ENCODE measurements around the gene IL1RL1. TPM values are rescaled to one million over a fixed set of nuclear protein-coding genes. Genes with fewer than 3 reads are reported as not detected.

IL1RL1 gene
- polyA plus RNA-seq, 1 donor = 0.46 TPM

DNA sequence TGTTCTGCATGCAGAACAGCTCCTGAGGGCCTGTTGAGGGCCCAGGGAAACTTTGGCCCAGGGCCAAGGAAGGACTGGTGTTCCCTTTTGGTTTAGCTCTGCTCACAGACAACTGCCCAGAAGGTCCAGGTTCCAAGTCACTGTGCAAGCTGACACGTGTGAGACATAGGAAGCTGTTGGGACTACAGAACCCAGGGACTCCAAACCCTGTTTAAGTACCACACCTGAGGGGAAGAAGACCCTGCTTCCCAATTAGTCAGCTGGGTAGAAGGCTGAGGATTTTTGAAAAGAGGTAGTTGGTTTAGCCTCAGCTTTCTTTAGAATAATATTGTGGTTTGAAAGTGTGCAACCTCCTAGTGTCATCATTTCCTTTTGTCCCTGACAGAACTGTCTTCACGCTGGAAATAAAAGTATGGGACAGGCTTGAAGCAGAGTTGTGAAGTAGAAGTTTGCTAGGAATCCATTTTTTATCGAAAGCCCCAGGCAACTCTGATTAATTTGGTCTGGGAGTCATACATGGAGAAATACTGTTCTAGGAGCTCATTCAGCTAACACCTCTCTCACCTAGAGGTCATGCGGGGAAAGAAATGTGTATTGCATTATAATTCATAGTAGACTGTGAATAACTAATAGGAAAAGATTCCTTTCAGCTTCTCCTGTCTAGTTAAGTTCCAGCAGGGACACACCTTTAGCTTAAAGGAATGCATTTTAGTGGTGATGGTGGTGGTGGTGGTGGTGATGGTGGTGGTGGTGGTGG is 19.9 kb upstream of the IL1RL1 start:
- no peak overlapping the region for H3K4me3 ChIP-seq (ENCODE audit: low read length)
- WGBS (ENCODE audit: insufficient coverage, low lambda C conversion rate) = 100% methylated on average over 1 of the region's 4 CpGs
- H3K36me3 ChIP-seq (ENCODE audit: control insufficient read depth, insufficient read depth, low read length) = no peaks in the 10 kb centered on the region
- no peak for DNase-seq
- peaks cover 5% of the 10 kb centered on the region for H3K27me3 ChIP-seq (ENCODE audit: control insufficient read depth, insufficient read depth, low read length)
- no peaks in the 10 kb centered on the region for H3K4me1 ChIP-seq (ENCODE audit: control insufficient read depth, insufficient read depth, low read length)
- no peaks in the 10 kb centered on the region for H3K9me3 ChIP-seq (ENCODE audit: control insufficient read depth, low read depth, low read length)
- no peak overlapping the region for H3K27ac ChIP-seq (ENCODE audit: low read length)

DNA sequence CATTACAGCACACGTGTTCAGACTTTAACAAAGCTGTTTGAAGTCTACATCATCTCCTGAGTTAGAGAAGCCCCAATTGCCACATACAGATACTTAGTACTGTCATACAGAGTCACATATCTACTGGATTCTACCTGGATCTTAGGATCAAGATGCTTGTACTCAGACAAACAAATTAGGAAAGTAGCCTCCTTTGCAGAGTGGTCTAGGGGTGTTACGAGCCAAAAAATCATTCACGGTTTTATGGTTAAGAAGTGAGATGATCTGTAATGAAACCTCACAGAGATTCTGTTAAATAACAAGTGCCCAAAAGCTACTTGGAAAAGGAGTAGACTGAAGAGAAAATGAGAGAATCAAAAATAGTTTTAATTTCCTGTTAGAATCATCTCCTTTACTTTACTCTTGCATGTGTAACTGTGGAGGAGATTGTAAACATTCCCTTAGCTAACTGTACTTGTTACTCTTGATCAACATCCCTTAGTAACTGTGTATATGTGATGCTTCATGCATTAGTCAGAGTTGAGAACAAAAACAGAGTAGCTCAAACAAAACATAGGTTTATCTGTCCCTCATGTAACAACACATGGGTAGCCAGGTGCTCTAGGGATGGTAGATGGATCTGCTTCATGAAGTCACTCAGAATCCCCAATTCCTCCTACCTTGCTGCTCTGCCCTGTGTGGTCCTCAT is 16.4 kb upstream of the IL1RL1 start:
- no peaks in the 10 kb centered on the region for H3K4me1 ChIP-seq (ENCODE audit: control insufficient read depth, insufficient read depth, low read length)
- H3K27me3 ChIP-seq (ENCODE audit: control insufficient read depth, insufficient read depth, low read length) = peaks cover 5% of the 10 kb centered on the region
- H3K36me3 ChIP-seq (ENCODE audit: control insufficient read depth, insufficient read depth, low read length) = no peaks in the 10 kb centered on the region
- H3K27ac ChIP-seq (ENCODE audit: low read length) = no peak overlapping the region
- no peak overlapping the region for H3K4me3 ChIP-seq (ENCODE audit: low read length)
- WGBS (ENCODE audit: insufficient coverage, low lambda C conversion rate) = 78% methylated on average over 2 of the region's 3 CpGs
- DNase-seq = no peak
- H3K9me3 ChIP-seq (ENCODE audit: control insufficient read depth, low read depth, low read length) = no peaks in the 10 kb centered on the region

DNA sequence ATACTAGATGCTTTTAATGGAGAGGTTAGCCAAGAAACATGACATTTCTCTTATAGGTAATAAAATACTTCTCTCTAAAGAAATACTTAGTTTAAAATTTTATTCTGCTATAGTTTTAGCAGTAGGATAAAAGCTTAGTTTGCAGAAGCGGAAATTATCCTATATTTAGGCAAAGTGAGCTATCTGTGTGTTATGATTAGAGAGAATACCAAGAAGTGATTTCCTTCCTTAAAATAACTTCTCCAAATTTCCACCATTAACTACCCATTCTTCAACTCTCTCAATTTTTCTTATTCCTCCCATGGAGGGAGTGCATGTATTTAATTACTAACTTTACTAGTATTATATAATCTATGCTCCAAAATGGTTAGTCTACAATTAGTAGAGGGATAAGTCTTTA is 15.8 kb upstream of the IL1RL1 start:
- Histone ChIP-seq H3K4me1 (ENCODE audit: control insufficient read depth, insufficient read depth, low read length) (no peaks in the 10 kb centered on the region), H3K27me3 (ENCODE audit: control insufficient read depth, insufficient read depth, low read length) (peaks cover 5% of the 10 kb centered on the region), H3K27ac (ENCODE audit: low read length) (no peak overlapping the region), H3K4me3 (ENCODE audit: low read length) (no peak overlapping the region), H3K36me3 (ENCODE audit: control insufficient read depth, insufficient read depth, low read length) (no peaks in the 10 kb centered on the region), H3K9me3 (ENCODE audit: control insufficient read depth, low read depth, low read length) (no peaks in the 10 kb centered on the region)
- WGBS (ENCODE audit: insufficient coverage, low lambda C conversion rate) = 100% methylated on average over 1 of the region's 1 CpG
- no peak for DNase-seq

DNA sequence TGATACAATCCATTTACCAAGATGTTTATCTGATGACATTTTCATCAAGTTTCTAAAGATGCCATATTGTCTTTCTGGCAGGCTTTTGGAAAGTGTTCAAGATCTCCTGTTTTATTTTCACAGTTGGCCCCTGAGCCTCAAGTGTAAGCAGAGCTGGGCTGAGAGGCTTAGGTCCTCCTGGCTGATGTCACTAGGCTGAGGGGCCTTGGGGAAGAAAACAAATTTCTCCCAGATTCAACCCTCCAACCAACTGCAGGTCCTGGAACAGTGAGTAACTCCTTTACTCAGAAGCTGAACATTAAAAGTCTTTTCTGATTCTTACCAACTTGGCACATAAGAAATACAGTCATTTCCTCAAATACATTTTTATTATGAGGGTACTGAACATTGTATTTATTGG is 14.9 kb upstream of the IL1RL1 start:
- peaks cover 5% of the 10 kb centered on the region for H3K27me3 ChIP-seq (ENCODE audit: control insufficient read depth, insufficient read depth, low read length)
- H3K4me3 ChIP-seq (ENCODE audit: low read length) = no peak overlapping the region
- no peaks in the 10 kb centered on the region for H3K9me3 ChIP-seq (ENCODE audit: control insufficient read depth, low read depth, low read length)
- no peaks in the 10 kb centered on the region for H3K4me1 ChIP-seq (ENCODE audit: control insufficient read depth, insufficient read depth, low read length)
- H3K36me3 ChIP-seq (ENCODE audit: control insufficient read depth, insufficient read depth, low read length) = no peaks in the 10 kb centered on the region
- no peak overlapping the region for H3K27ac ChIP-seq (ENCODE audit: low read length)
- DNase-seq = no peak

DNA sequence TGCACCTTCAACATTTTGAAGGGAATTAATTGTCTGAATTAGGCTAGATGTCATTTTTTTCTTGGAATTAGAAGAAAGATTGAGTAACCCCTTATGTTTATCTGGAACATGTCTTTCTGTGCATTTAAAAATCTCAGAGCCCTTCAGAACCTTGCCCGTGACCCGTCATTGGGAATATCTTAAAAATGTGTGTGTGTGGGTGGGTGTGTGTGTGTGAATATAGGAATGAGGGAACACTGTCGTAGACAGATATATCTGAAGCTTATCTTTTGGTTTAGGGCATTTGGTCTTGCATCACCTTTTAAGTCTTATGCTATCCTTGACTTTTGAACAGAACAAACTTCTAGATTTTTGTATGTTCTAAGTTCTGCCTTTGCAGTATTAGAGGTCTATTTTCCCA is 13.5 kb upstream of the IL1RL1 start:
- Histone ChIP-seq H3K9me3 (ENCODE audit: control insufficient read depth, low read depth, low read length) (no peaks in the 10 kb centered on the region), H3K27ac (ENCODE audit: low read length) (no peak overlapping the region), H3K36me3 (ENCODE audit: control insufficient read depth, insufficient read depth, low read length) (no peaks in the 10 kb centered on the region), H3K27me3 (ENCODE audit: control insufficient read depth, insufficient read depth, low read length) (peaks cover 4% of the 10 kb centered on the region), H3K4me1 (ENCODE audit: control insufficient read depth, insufficient read depth, low read length) (no peaks in the 10 kb centered on the region), H3K4me3 (ENCODE audit: low read length) (no peak overlapping the region)
- DNase-seq = no peak
- WGBS (ENCODE audit: insufficient coverage, low lambda C conversion rate) = no CpG with 5 or more reads among the region's 3 CpGs

DNA sequence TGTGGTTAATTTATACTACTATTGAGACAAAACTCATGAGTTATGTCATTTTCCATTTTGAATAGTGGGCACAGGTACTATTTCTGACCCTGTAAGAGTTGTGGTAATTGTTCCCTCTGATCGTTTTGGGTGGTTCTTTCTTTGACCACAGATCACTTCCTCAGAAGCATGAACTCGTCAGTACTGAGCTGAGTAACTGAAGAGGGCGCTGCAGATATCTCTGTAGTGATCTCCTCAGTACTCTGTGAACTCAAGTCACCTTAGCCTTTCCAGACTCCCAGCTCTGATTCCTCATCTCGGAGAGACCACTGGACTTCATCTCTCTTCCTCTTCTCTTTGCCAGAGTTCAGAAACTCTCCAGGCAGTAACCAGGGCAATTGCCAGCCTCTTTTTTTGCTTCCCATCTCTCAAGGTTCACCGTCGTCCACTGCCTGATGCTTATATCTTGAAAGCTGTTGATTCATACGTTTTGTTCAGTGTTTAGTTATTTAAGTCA is 9.4 kb upstream of the IL1RL1 start:
- peak; percentile 15 to 19 for DNase-seq
- no peaks in the 10 kb centered on the region for H3K36me3 ChIP-seq (ENCODE audit: control insufficient read depth, insufficient read depth, low read length)
- no peak overlapping the region for H3K27ac ChIP-seq (ENCODE audit: low read length)
- H3K9me3 ChIP-seq (ENCODE audit: control insufficient read depth, low read depth, low read length) = no peaks in the 10 kb centered on the region
- H3K27me3 ChIP-seq (ENCODE audit: control insufficient read depth, insufficient read depth, low read length) = no peaks in the 10 kb centered on the region
- H3K4me3 ChIP-seq (ENCODE audit: low read length) = no peak overlapping the region
- no peaks in the 10 kb centered on the region for H3K4me1 ChIP-seq (ENCODE audit: control insufficient read depth, insufficient read depth, low read length)
- 68% methylated on average over 3 of the region's 7 CpGs for WGBS (ENCODE audit: insufficient coverage, low lambda C conversion rate)

DNA sequence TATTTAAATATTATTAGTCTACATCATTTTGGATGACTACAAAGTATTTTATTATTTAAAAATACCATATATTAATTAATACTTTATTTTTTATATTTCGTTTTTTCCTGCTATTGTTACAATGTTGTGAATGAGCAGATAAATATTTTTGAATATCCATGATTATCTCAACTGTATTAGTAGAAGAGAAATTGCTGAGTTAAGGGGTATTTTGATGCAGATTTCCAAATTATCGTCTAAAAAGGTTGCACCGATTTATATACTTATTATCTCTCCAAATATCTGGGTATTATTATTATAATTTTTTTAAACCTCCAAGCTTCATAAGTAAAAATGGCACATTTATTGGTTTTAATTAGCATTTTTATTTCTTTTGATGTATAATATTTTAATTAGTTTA is 8.9 kb upstream of the IL1RL1 start:
- Histone ChIP-seq H3K27me3 (ENCODE audit: control insufficient read depth, insufficient read depth, low read length) (no peaks in the 10 kb centered on the region), H3K36me3 (ENCODE audit: control insufficient read depth, insufficient read depth, low read length) (no peaks in the 10 kb centered on the region), H3K9me3 (ENCODE audit: control insufficient read depth, low read depth, low read length) (no peaks in the 10 kb centered on the region), H3K4me3 (ENCODE audit: low read length) (no peak overlapping the region), H3K4me1 (ENCODE audit: control insufficient read depth, insufficient read depth, low read length) (no peaks in the 10 kb centered on the region), H3K27ac (ENCODE audit: low read length) (no peak overlapping the region)
- 91% methylated on average over 3 of the region's 3 CpGs for WGBS (ENCODE audit: insufficient coverage, low lambda C conversion rate)
- no peak for DNase-seq

DNA sequence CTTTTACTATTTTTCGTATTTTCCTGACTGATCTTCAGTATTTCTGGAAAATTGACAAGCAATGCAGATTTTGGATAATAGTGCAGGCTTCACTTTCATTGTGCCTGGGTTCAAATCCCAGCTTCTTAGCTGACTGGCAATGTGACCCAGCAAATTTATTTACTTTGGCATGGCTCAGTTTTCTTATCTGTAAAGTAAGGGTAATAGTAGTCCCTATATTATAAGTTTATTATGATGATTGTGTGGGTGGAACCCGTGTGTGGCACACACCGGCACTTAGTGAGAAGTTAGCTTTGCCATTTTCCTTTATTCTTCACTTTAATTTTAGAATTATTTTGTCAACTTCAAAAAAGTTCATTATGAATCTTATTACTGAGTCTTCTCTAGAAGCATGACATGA is 7.8 kb upstream of the IL1RL1 start:
- H3K4me1 ChIP-seq (ENCODE audit: control insufficient read depth, insufficient read depth, low read length) = no peaks in the 10 kb centered on the region
- H3K9me3 ChIP-seq (ENCODE audit: control insufficient read depth, low read depth, low read length) = no peaks in the 10 kb centered on the region
- no peak overlapping the region for H3K4me3 ChIP-seq (ENCODE audit: low read length)
- H3K36me3 ChIP-seq (ENCODE audit: control insufficient read depth, insufficient read depth, low read length) = no peaks in the 10 kb centered on the region
- WGBS (ENCODE audit: insufficient coverage, low lambda C conversion rate) = 100% methylated on average over 1 of the region's 3 CpGs
- no peaks in the 10 kb centered on the region for H3K27me3 ChIP-seq (ENCODE audit: control insufficient read depth, insufficient read depth, low read length)
- H3K27ac ChIP-seq (ENCODE audit: low read length) = no peak overlapping the region
- DNase-seq = no peak

DNA sequence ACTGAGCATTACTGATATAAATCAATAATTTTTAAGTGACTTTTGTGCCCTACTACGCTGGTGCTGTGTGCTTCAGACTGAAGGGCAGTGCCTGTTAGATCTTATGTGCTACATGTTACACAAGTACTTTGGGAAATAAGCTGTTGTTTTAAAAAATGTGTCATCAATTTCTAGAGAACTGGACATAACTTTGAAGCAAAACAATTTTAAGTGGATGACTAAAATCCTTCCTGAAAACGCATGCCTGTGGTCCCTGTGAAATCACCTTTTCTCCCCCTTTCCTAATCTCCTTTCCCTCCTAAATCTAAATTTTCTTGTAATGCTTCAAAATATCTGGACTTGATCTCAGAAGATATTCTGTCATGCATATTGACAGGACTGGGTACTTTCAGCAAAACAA is 7.1 kb upstream of the IL1RL1 start:
- no peaks in the 10 kb centered on the region for H3K27me3 ChIP-seq (ENCODE audit: control insufficient read depth, insufficient read depth, low read length)
- no peak overlapping the region for H3K4me3 ChIP-seq (ENCODE audit: low read length)
- no peaks in the 10 kb centered on the region for H3K4me1 ChIP-seq (ENCODE audit: control insufficient read depth, insufficient read depth, low read length)
- H3K36me3 ChIP-seq (ENCODE audit: control insufficient read depth, insufficient read depth, low read length) = no peaks in the 10 kb centered on the region
- no CpG with 5 or more reads among the region's 2 CpGs for WGBS (ENCODE audit: insufficient coverage, low lambda C conversion rate)
- H3K27ac ChIP-seq (ENCODE audit: low read length) = no peak overlapping the region
- H3K9me3 ChIP-seq (ENCODE audit: control insufficient read depth, low read depth, low read length) = no peaks in the 10 kb centered on the region
- no peak for DNase-seq

DNA sequence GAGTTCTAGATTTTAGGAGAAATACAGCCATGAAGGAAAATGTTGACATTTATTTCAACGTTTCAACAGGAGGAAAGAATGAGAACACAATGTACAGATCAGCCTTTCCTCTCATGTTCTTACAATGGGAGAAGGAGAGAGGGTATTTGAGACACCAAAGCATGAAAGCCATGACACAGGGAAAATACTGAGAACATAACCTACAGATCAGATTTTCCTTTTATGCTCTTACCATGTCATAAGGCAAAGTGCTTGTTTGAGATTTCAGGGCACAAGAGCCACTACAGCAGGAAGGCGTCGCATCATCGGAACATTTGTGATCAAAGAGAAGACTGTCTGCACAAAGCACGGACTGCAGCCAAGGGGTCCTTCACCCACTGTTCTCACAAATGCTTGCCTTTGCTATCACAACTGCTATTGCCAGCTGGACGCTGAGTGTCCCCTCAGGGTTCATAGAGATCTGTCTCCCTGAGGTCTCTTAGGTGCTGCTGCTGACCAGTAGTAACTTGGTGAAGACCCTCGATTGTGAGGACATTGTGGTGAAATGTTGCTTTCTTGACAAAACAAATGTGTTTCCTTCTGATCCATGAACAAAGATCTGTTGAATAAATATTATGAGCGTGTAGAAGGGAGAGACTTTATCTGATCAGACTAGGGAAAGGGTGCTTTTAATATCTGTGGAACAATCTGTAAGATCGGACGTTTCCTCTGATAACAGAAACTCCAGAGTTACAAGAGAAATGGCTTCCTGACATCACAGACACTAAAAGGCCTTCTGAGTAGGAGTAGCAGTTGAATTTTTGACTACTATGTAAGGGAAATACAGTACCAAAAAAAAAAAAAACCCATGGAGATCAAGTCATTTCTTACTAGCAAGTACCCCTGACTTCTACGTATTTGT is 6.4 kb upstream of the IL1RL1 start:
- no peaks in the 10 kb centered on the region for H3K36me3 ChIP-seq (ENCODE audit: control insufficient read depth, insufficient read depth, low read length)
- H3K4me1 ChIP-seq (ENCODE audit: control insufficient read depth, insufficient read depth, low read length) = no peaks in the 10 kb centered on the region
- H3K4me3 ChIP-seq (ENCODE audit: low read length) = no peak overlapping the region
- no peak overlapping the region for H3K27ac ChIP-seq (ENCODE audit: low read length)
- no peak for DNase-seq
- H3K27me3 ChIP-seq (ENCODE audit: control insufficient read depth, insufficient read depth, low read length) = no peaks in the 10 kb centered on the region
- 66% methylated on average over 5 of the region's 11 CpGs for WGBS (ENCODE audit: insufficient coverage, low lambda C conversion rate)
- H3K9me3 ChIP-seq (ENCODE audit: control insufficient read depth, low read depth, low read length) = no peaks in the 10 kb centered on the region
